ENCODE measurements around the gene CBR3.
A peak's percentile ranks its signal among the peaks of the same experiment; 100 is the strongest.

The CBR3 gene

DNA sequence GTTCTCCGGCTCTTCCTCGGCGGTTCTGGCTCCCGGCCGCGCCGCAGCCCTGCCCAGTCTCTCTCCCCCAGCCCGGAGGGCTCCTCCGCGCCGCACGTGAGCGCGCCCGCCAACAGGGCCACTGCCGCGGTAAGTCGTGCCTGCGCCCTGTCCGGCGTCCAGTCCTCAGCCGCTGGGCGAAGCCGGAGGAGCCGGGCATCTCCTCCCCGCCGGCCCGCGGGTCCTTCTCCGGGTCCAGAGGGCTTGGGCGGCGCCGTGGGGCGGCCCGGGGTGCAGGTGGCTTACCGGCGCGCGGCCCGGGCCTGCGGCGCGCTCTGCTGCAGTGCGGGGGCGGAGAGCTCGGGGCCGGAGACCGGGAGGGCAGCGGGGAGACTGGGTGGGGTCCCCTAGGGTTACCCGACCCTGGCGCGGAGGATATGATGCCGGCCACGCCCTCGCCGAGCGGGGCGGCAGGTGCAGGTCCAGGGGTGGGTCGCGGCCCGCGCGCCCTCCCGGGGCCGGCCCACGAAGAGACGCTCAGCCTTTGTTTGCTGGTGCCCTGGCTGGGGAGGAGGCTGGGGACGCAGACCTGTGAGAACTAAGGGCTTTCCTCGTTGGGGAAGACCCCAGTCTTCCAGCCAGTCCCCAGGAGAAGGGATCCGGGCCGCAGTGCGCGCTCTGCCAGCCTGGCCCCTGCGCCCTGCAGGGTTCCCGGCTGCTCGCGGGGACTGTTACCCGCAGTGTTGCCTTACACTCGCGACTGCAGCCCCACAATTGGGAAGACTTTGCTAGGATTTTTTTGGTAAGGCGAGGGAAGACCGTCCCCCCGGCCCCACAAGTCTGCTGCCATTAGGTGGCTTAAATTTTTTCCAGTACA is 22.2 kb downstream of the CBR3 start, which contains the start of gene DOP1B:
Gene DOP1B, plus strand, starts transcription at position 10 of the 856 bp plus-strand sequence. CDS start 7,910 bp downstream, outside the sequence.
- DNase-seq = peak; percentile 65

DNA sequence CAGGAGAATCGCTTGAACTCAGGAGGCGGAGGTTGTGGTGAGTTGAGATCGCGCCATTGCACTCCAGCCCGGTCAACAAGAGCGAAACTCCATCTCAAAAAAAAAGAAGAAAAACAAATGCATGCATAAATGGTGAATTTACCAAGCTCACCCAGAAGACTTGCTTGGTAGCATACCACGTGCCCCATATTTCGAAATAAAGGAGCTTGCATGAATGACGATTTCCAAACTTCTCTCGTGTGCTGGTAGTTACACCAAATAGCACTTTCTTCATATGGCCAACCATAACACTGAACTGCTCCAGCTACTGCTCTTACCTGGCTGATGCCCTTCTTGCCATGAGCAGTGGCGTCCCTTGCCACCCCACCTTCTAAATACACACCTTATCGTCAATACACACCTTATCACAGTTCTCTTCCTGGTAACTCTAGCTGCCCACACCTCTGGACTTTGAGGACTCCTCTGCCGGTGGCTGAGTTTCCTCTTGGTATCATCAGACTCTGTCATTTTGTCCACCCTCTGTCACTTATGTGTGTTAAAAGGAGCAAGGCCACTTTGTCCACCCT is 24.6 kb downstream of the CBR3 start:
- DNase-seq = no peak

DNA sequence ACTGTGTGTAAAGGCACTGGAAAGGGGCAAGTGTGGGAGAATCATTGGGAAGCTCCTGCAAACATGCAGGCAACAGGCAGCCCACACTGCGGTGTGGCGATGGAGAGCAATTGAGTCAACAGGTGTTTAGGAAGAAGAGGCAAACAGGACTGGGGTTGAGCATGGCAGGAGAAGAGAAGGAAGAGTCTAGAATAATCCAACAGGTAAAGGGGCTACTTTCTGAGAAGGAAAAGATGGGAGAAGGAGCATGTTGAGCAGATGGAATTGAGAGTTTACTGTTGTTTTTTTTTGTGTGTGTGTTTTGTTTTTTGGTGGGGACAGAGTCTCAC is 25.9 kb downstream of the CBR3 start:
- DNase-seq = no peak

- DNase-seq = no peak
These were observed 27.8 kb downstream of the CBR3 start for GRCh38 chr21:36162631-36163030.

- no peak for DNase-seq
These were observed 29.2 kb downstream of the CBR3 start for GRCh38 chr21:36163750-36164741.

GRCh38 chr21:36165356-36165755 is 30.5 kb downstream of the CBR3 start:
- no peak for DNase-seq

- DNase-seq = peak; percentile 51
These were observed 31.8 kb downstream of the CBR3 start for GRCh38 chr21:36166705-36167104.

DNA sequence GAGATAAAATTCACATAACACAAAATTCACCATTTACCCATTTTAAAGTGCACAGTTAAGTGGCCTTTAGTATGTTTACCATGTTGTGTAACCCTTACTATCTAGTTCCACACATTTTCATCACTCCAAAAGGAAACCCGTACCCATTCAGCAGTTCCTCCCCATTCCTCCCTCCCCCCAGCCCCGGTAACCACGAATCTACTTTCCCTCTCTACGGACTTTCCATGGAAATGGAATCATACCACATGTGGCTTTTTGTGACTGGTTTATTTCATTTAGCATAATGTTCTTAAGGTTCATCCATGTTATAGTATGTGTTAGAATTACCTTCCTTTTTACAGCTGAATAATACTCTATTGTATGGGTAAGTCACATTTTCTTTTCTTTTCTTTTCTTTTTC is 32.7 kb downstream of the CBR3 start:
- no peak for DNase-seq

GRCh38 chr21:36169470-36170128 is 34.7 kb downstream of the CBR3 start:
- DNase-seq = no peak

GRCh38 chr21:36170823-36171222 is 35.9 kb downstream of the CBR3 start:
- DNase-seq = no peak

- no peak for DNase-seq
These were observed 36.5 kb downstream of the CBR3 start for GRCh38 chr21:36171336-36171735.

GRCh38 chr21:36171741-36172331 is 37.0 kb downstream of the CBR3 start:
- DNase-seq = peak; percentile 34

DNA sequence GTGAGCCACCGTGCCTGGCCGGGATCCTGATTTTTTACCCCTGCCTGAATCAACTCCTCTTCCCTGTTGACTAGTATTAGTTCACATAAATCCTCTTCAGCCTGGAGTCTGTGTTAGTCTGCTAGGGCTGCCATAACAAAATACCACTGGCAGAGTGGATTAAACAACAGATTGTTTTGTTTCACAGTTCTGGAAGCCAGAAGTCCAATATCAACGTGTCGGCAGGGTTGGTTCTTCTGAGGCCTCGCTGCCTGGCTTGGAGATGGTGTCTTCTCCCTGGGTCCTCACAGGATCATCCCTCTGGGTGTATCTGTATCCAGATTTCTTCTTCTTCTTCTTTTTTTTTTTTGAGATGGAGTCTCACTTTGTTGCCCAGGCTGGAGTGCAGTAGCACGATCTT is 39.9 kb downstream of the CBR3 start:
- DNase-seq = no peak

DNA sequence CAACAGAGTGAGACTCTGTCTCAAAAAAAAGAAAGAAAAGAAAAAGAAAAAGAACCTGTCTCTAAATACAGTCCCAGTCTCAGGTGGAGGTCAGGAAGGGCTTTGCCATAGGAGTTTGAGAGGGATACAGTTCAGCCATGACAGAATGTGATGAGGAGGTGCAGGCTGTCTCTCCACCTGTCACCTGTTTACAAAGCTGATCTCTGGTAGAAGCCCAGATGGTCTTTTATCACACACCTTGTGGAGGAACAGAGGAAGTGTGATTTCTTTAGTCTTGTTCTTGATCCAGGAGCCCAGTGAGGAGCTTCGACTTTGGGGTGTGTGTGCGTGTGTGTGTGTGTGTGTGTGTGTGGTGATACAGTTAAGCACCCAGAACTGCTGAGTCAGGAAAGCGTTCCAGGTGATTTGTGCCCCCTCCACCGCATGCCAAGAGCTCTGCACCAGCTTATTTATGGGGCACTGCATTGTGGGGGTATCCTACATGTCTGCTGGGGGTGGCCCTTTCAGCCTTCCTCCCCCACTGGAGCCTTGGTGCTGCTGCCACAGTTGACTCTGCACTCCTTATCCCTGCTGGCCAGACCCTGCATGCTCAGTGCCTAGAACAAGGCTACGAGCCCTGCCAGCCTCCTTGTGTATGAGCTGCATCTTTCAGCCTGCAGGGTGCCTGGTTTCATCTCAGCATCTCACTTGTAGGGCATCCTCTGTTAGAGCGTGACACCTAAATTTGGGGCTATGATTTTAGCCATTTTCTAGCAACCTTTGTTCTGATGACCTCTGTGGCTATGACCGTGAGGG is 41.1 kb downstream of the CBR3 start:
- DNase-seq = peak; percentile 32

GRCh38 chr21:36178349-36178748 is 43.5 kb downstream of the CBR3 start:
- DNase-seq = no peak

DNA sequence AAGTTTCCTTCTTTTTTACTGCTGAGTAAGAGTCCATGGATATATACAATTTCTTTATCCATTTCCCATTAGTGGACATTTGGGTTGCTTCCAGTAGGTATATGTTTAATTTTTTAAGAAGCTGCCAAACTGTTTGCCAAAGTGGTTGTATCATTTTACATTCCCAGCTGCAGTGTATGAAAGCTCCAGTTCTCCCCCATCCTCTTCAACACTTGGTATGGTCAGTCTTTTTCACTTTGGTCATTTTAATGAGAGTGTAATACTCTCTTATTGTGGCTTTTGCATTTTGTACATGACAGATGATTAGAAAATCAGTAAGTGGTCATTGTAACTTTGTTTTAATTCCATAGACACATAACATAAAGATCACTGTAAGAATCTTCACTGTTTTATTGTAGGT is 44.3 kb downstream of the CBR3 start:
- no peak for DNase-seq

DNA sequence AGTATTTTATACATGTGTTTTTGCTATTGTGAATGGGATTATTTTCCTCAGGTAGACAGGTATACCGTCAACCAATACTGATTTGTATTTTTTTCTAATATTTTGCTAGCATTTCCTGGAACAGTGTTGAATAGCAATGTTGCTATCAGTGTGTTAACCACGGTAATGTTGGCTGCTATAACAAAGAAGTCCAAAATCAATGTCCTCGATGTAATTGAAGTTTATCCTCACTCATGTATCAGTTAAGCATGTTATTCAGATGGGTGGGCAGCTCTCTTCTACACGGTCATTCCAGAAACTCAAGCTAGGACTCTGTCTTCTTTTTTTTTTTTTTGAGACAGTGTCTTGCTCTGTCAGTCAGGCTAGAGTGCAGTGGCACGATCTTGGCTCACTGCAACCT is 46.1 kb downstream of the CBR3 start:
- no peak for DNase-seq

- no peak for DNase-seq
These were observed 48.4 kb downstream of the CBR3 start for GRCh38 chr21:36183144-36183795.

DNA sequence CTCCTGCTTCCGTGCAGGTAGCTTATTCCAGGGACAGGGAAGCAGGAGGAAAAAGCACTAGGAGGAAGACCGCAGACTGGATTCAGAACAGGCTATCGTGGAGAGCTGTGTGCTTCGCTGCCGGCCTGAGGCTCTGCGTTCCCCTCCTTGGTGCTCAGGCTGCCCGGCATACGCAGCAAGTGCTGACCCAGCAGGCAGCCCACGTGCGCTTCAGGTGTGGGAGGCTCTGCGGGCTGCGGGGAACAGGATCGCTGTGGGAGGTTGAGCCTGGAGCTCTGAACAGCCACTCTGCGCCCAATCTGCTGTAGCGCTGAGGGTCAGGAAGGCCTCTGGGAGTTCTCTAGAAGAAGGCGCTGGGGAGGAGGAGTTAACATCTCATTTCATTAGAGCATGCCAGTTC is 49.7 kb downstream of the CBR3 start:
- no peak for DNase-seq

GRCh38 chr21:36185523-36185922 is 50.6 kb downstream of the CBR3 start:
- DNase-seq = no peak

DNA sequence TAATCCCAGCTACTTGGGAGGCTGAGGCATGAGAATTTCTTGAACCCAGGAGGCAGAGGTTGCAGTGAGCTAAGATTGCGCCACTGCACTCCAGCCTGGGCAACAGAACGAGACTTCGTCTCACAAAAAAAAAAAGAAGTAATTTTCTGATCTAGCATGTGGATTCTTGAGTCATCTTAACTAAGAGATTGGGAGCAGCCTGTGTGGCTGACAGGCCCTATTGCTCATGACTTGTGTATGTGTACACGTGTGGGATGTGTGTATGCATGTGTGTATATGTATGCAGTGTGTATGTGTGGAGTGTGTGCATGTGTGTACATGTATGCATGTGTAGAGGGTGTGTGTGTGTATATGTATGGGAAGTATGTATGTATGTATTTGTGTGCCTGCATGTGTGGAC is 51.2 kb downstream of the CBR3 start:
- no peak for DNase-seq

Data from NCI-H82 (cell line).